HT-29 (cell line): ENCODE data around the gene ADAMTS14. TPM values are rescaled to one million over a fixed set of nuclear protein-coding genes. Genes with fewer than 3 reads are reported as not detected.

Experiments
- DNase-seq: peaks from one replicate; pipeline ENCODE4 v3.0.0-alpha.2; 2015; ENCODE audit warnings: low spot score
- total RNA-seq: library from RNA; depleted of rRNA; stranded (reverse); fragments of >200 nt; shearing (Covaris generic); gene quantifications from 2 replicates; pipeline ENCODE4 v1.2.3, GENCODE V29; 2014

The ADAMTS14 gene
- total RNA-seq, 1 experiment from 2014 or later = 0.15 TPM

DNA sequence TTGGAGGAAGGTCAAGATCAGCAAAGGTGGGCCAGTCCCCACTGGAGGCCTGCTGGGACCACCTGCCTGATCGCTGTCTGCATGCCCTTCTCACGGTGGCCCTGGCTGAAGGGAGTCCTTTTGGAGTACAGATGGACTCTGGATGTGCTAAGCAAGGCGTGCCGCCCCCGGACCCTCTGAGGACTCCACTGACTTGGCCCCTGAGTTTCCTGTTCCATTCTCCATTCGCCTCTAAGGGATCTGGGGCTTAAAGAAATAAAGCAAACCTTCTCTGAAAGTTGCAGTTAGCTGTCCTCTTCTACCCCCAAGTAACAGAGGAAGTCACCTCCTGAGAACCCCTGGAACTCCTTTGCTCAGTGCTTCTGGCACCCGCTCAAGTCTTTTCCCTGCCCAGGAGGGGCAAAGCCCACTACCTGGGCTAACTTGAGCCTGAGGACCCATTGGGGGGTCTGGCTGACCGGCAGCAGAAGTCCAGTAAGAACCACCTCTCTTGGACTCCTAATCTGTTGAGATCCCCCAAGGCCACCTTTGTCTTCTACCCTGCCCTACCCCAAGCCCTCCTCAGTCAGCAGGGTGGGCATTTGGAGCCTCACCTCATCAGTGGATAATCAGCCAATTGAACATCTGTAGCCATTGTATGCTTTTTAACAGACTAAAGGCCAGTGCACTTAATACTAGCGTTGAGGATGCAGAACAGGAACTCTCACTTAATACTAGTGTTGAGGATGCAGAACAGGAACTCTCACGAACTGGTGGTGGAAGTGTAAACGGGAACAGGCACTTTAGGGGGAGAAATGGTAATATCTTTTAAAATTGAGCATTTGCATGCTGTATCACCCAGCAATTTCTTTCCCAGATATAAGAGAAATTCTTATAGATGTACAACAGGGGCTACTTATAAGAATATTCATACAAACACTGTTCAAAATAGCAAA, 110.7 kb downstream of the ADAMTS14 start:
- no peak for DNase-seq

DNA sequence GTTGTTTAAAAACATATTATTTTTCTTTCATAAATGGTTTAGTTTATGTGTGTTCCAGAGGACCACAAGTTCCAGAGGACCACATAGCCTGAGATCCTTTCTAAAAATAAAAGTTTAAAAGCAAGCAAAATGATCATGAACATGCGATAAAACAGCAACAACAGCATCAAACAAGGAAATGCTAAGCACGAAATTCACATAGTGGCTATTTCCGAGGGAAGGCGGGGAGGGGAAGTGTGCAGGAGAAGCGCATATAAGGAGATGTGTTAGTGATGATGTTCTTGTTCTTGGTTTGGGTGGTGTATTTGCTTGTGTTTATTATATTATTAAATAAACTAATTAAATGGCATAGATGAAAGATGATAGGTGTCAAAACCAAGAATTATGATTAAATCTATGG, 111.7 kb downstream of the ADAMTS14 start:
- no peak for DNase-seq

- DNase-seq = no peak
These were observed 112.2 kb downstream of the ADAMTS14 start for GRCh38 chr10:70784471-70784870.

DNA sequence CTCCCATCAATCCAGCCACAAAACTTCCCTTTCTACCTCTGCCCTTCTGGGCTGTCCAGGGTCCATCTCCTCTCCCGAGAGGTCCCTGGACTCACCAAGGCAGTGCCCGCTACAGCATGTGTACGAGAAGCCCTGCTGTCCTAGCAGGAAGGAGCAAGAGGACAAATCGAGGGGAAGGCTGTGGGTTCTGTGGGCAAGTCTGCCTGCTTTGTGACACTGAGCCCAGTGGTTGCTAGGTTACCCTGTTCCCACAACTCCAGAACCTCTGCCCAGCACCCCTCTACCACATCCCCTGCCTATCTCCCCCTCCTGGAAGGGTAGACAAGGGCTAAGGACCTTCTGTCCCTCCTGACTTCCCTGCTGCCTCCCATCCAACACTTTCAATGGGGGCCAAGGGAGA, 112.9 kb downstream of the ADAMTS14 start, which contains the start of gene TBATA:
Gene TBATA (minus strand): TSS at position 188 of the 400 bp plus-strand sequence. CDS start 1,998 bp downstream, outside the sequence.
- no peak for DNase-seq

DNA sequence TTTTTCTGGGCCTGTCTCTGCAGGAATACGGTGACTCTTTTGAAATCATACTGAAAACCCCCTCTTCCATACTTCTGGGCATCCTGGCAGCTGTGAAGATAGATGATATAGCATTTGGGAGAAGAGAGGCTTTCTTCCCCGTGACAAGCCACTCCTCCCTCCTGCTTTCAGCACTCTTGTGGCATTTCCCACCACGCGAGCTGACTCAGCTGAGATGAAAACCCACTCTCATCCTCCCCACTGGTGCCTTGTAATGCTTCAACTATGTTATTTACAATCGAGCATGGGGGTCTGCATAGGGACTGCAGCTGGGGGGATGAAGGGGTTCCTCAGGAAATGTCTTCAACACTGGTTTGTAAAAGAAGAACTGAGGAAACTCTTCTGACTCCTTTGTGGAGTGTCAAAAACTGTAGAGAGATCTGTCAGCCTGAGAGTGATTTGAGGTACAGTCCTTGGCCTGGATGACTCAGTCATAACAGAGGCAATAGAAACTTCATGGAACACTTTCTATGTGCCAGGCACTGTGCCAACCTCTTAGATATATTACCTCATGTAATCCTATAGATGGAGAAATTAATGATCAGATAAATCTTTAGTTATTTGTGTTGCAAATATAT, 114.6 kb downstream of the ADAMTS14 start:
- no peak for DNase-seq

- DNase-seq = no peak
These were observed 119.2 kb downstream of the ADAMTS14 start for GRCh38 chr10:70791386-70792039.

DNA sequence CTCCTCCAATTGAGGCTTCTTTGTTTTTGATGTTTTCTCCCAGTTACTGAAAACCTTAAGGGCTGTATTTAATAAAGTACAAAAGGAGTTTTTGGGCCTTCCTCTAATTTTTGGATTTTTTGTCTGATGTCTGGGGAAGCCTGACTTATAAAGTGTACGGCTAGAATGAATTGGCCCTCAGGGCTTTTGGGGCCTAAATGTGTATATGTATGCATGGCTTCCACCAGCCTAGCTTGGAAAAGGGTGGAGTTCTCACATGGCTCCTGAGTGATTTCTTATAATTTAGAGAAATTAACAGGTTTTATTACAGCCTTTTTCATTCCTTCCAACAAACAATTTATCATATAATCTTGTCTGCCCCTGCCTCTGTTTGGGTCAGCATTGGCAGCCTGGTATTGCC, 123.3 kb downstream of the ADAMTS14 start:
- DNase-seq = no peak

DNA sequence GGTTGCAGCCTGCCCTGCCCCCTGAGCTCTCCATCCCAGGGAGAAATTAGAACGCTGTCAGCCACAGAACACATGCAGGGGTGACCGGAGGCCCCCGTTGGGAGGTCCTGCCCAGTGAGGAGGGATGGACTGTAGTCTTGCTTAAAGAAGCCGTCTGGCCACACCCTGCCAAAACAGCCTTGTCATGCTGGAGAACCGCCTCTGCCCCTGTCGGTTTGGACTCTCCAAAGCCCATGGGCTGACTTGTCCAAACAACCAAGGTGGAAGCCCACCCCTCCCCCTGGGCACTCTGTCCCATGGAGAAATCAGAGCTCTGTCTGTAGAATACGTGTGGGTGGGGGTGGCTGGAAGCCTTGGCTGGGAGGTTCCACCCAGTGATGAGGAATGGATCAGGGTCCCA, 125.5 kb downstream of the ADAMTS14 start:
- DNase-seq = no peak

DNA sequence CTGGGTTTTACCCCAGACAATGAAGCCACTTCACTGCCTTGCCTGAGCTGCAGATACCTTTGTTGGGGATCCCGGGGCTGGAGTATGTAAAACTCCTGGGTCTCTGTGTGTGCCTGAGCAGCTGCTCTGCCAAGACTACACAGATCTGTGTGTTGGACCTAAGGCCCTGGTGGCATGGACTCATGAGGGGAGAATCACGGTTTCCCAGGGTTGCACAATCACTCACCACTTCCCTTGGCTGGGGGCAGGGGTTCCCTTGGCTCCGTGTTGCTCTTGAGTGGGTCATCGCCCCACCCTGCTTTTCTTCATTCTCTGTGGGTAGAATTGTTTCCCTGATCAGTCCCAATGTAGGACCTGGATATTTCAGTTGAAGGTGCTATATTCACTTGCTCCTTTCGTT, 126.8 kb downstream of the ADAMTS14 start:
- no peak for DNase-seq

GRCh38 chr10:70801854-70802253, 129.5 kb downstream of the ADAMTS14 start:
- DNase-seq = no peak

DNA sequence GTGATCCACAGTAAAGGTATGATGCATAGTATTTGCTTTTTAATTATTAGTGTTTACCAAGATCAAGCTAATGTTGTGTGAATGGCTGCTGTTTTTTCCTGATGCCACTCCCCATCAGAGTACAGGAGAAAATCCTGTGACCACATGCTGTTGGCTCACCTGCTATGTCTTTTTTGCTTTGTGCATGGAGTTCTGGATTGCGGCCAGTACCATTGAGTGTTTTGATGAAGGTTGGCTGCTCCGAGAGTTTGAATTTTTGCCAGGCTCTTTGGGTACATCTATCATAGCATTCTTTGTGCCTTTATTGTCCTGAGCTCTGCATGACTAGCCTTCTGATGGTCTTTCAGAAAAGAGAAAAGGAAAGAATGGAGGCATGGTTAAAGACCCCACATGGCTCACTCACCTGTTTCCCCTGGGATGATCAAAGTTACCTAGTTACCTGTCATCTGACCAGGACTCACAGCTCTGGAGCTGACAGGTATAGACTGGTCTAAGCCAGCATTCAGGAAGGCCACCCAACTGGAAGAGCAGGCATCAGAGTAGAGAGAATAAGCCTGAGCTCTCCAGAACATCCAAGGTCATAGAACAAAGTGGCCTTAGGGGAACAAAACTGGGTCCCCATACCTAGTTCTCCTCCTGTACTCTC, 131.6 kb downstream of the ADAMTS14 start:
- DNase-seq = no peak

DNA sequence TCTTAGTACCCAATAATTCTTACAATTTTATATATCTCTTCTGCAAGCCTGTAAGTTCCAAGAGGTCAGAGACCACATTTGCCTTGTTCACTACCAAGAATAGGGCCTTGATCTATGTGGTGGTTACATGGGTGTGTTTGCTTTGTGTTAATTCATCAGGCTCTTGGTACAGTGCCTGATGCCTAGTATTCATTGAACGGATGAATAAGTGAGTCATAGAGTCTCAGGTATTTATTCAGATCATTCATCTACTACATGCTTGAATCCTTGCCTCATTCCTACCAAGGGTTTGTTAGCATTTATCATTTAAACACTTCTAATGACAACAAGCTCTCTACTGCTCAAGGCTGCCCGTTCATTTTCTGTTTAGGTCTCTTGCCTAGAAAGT, 132.1 kb downstream of the ADAMTS14 start:
- no peak for DNase-seq

GRCh38 chr10:70805619-70806215, 133.4 kb downstream of the ADAMTS14 start:
- DNase-seq = no peak

GRCh38 chr10:70806841-70807240, 134.5 kb downstream of the ADAMTS14 start:
- no peak for DNase-seq

- no peak for DNase-seq
These were observed 135.2 kb downstream of the ADAMTS14 start for GRCh38 chr10:70807556-70807955.

- no peak for DNase-seq
These were observed 136.8 kb downstream of the ADAMTS14 start for GRCh38 chr10:70809011-70809611.

DNA sequence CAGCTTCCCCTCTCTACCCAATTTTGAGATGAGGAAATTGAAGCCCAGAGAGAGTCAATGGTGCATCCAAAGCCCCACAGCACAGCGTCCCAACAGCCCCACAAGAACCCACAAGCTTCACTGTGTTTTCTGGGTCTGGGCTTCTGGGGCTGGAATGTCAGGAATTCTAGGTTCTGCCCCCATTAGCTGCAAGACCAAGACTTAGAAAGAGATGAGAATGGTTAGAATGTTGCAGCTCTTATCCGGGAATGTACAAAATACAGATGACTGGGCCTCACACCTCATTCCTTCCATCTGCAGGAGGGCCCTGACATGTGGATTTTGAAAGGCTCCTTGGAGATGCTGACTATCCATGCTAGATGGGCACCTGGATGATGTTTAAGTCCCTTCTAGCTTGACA, 137.4 kb downstream of the ADAMTS14 start:
- DNase-seq = no peak

DNA sequence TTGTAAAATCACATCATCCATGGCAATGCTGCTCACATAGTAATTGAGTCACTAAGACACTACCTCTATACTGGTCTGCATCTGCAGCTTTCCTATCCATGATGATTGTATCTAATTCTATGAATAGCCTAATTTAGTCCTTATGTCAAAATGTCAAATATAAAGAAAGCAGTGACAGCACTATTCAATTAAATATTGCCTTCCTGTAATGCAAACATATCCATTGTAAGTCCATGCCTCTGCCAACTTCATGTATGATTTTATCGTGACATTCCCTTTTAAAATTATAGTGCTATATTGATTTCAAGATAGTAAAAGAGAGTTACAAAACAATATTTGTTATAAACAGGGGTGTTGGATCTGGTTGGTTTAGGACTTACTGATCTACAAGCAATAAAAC, 138.7 kb downstream of the ADAMTS14 start:
- DNase-seq = no peak

DNA sequence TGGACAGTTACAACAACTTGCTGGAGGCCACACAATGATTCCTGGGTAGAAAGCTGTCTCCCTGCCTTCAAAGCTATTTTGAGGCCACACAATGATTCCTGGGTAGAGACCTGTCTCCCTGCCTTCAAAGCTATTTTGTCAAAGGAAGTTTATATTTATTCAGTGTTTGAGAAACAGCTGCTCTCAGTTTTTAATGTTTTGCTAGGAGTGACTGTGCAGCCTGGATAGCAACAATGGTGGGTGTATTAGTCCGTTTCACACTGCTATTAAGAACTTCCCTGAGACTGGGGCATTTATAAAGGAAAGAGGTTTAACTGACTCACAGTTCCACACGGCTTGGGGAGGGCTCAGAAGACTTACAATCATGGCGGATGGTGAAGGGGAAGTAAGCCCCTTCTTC, 139.6 kb downstream of the ADAMTS14 start:
- DNase-seq = no peak
